Endodermal cell (in vitro differentiated cells): ENCODE results near the gene KRT7. TPM values are rescaled to one million over a fixed set of nuclear protein-coding genes. Genes with fewer than 3 reads are reported as not detected.
A peak's percentile ranks its signal among the peaks of the same experiment; 100 is the strongest.

Source experiments
- DNase-seq: peaks from one replicate; pipeline ENCODE4 v3.0.0-alpha.2; 2017
- H3K27ac ChIP-seq: 2 replicates; pipeline ENCODE4 v1.5.1; 2013; ENCODE audit warnings: mild to moderate bottlenecking, low read depth, low read length, moderate library complexity
- H3K27me3 ChIP-seq: 2 replicates; pipeline ENCODE4 v1.6.1; 2013; ENCODE audit warnings: mild to moderate bottlenecking, low read length, moderate library complexity; ENCODE audit not compliant: insufficient read depth, control insufficient read depth, poor library complexity, severe bottlenecking
- H3K36me3 ChIP-seq: 2 replicates; pipeline ENCODE4 v1.7.0; 2013; ENCODE audit warnings: mild to moderate bottlenecking, low read length, moderate library complexity; ENCODE audit not compliant: control insufficient read depth, insufficient read depth
- H3K4me1 ChIP-seq: one replicate; pipeline ENCODE4 v1.7.0; 2013; ENCODE audit warnings: low read length; ENCODE audit not compliant: control insufficient read depth, insufficient read depth
- H3K4me3 ChIP-seq: 2 replicates; pipeline ENCODE4 v1.5.1; 2013; ENCODE audit warnings: mild to moderate bottlenecking, low read length, moderate library complexity
- H3K9ac ChIP-seq: 2 replicates; pipeline ENCODE4 v1.6.1; 2013; ENCODE audit warnings: mild to moderate bottlenecking, low read length, moderate library complexity; ENCODE audit not compliant: poor library complexity, severe bottlenecking; ENCODE audit errors: extremely low read depth
- H3K9me3 ChIP-seq: 2 replicates; pipeline ENCODE4 v1.6.1; 2013; ENCODE audit warnings: mild to moderate bottlenecking, low read length, moderate library complexity; ENCODE audit not compliant: control insufficient read depth
- H3K27ac Mint-ChIP-seq: 2 replicates; pipeline ENCODE4 v1.8.0; 2020; ENCODE audit warnings: mixed read lengths
- H3K27me3 Mint-ChIP-seq: 2 replicates; pipeline ENCODE4 v1.8.0; 2021; ENCODE audit warnings: mild to moderate bottlenecking, mixed read lengths; ENCODE audit not compliant: insufficient read depth
- H3K36me3 Mint-ChIP-seq: 2 replicates; pipeline ENCODE4 v1.8.0; 2020; ENCODE audit warnings: low read depth, mixed read lengths
- H3K4me1 Mint-ChIP-seq: 2 replicates; pipeline ENCODE4 v1.8.0; 2020; ENCODE audit warnings: mixed read lengths
- H3K4me3 Mint-ChIP-seq: 2 replicates; pipeline ENCODE4 v1.8.0; 2020; ENCODE audit warnings: mild to moderate bottlenecking, moderate library complexity, mixed read lengths
- H3K9me3 Mint-ChIP-seq: 2 replicates; pipeline ENCODE4 v1.8.0; 2020; ENCODE audit warnings: mild to moderate bottlenecking, mixed read lengths
- WGBS, 2 experiments: methylation state at CpG; one replicate each; pipeline versions ENCODE4 v1.1.5 to v1.1.7; 2013; ENCODE audit warnings: missing lambda C conversion rate in 2 of 2, mixed read lengths in 1 of 2; ENCODE audit not compliant: insufficient coverage in 1 of 2, insufficient read length in 1 of 2; 5-methylcytosine and 5-hydroxymethylcytosine counted together
- total RNA-seq, 2 donors: library from RNA; stranded (reverse); fragmentation: NEBNext Ultra II Directional in 1 of 2; extraction: Animal tissue kit (Norgen Biotek cat#: 25700) in 1 of 2; gene quantifications; 2 replicates in 1 of 2; 3 replicates in 1 of 2; pipeline ENCODE4 v1.2.1, GENCODE V29; 2021
- TF ChIP-seq, protein P1 (sequence below): fragments of 200-600 bp; sonication (generic); conservative IDR thresholded peaks from 2 replicates; pipeline ENCODE4 v1.5.0; 2021; ENCODE audit warnings: antibody characterized with exemption, mild to moderate bottlenecking

KRT7 gene
- total RNA-seq, 2 donors from 2014 or later, result 1.5 TPM; not detected in 1

DNA sequence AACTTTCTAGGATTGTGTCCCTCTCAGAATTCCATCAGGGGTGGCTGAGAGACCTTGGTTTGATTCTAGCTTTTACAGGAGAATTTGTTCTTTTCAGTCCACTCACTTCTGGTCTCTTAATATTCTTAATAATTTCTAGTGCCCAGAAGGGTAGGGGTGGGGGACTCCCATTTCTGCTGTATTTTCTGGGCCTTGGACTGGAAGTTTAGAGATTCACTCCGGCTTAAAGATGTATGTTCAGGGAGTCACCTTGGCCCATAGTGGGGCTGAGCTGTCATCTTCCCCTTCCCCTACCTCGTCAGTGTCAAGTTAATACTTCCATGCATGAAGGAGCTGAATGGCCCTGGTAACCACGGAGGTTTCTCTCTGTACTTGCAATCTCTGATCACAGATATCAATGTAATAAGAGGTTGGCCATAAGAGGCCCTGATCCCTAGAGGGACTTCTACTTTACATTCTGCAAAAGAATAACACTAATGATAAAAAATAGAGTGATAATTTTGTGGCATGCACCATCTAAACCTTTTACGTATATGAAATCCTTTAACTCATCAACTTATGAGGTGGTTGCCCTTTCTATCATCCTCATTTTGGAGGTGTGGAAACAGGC is 51.6 kb downstream of the KRT7 start:
- Mint-ChIP-seq H3K4me3 (no peak overlapping the region), H3K36me3 (no peaks in the 10 kb centered on the region), H3K9me3 (no peaks in the 10 kb centered on the region), H3K27ac (no peak overlapping the region), H3K4me1 (no peaks in the 10 kb centered on the region), H3K27me3 (peaks cover 11% of the 10 kb centered on the region)
- TF ChIP-seq, protein P1, sequence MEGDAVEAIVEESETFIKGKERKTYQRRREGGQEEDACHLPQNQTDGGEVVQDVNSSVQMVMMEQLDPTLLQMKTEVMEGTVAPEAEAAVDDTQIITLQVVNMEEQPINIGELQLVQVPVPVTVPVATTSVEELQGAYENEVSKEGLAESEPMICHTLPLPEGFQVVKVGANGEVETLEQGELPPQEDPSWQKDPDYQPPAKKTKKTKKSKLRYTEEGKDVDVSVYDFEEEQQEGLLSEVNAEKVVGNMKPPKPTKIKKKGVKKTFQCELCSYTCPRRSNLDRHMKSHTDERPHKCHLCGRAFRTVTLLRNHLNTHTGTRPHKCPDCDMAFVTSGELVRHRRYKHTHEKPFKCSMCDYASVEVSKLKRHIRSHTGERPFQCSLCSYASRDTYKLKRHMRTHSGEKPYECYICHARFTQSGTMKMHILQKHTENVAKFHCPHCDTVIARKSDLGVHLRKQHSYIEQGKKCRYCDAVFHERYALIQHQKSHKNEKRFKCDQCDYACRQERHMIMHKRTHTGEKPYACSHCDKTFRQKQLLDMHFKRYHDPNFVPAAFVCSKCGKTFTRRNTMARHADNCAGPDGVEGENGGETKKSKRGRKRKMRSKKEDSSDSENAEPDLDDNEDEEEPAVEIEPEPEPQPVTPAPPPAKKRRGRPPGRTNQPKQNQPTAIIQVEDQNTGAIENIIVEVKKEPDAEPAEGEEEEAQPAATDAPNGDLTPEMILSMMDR, result no peak
- no peak overlapping the region for H3K27ac ChIP-seq
- no peak overlapping the region for H3K4me3 ChIP-seq
- H3K9me3 ChIP-seq, result no peaks in the 10 kb centered on the region
- H3K4me1 ChIP-seq, result no peaks in the 10 kb centered on the region
- 90 to 100% methylated on average over 2 to 4 of the region's 4 CpGs for WGBS, 2 experiments
- no peaks in the 10 kb centered on the region for H3K36me3 ChIP-seq
- H3K9ac ChIP-seq, result no peak overlapping the region
- DNase-seq, result peak; percentile 14
- H3K27me3 ChIP-seq, result no peaks in the 10 kb centered on the region

DNA sequence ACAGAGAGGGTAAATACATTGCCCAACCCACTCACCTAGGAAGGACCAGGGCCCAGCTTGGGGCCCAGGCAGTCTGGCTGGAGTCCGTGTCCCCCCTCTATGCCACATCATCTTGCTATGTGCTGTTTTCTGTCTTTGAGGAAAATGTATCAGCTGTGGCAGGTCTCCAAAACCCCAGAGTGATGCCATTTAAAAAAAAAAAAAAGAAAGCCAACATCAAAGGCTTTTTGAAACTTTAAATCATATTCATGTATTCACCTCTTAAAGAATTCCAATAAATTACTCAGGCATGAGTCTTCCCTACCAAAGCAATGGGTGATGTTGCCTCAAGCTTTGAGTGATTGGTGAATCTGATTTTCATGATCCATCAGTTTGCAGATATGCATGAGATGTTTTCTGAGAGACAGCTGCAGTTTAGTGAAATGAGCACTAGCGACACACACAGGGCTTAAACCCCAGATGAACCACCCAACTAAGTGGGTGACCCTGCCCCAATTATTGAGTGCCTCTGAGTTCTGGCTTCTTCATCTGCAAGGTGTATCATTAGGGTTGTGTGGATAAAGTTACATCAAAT is 52.2 kb downstream of the KRT7 start:
- WGBS, 2 experiments, result 86 to 100% methylated on average over 1 to 2 of the region's 2 CpGs
- peak; percentile 10 for DNase-seq
- H3K9ac ChIP-seq, result no peak overlapping the region

DNA sequence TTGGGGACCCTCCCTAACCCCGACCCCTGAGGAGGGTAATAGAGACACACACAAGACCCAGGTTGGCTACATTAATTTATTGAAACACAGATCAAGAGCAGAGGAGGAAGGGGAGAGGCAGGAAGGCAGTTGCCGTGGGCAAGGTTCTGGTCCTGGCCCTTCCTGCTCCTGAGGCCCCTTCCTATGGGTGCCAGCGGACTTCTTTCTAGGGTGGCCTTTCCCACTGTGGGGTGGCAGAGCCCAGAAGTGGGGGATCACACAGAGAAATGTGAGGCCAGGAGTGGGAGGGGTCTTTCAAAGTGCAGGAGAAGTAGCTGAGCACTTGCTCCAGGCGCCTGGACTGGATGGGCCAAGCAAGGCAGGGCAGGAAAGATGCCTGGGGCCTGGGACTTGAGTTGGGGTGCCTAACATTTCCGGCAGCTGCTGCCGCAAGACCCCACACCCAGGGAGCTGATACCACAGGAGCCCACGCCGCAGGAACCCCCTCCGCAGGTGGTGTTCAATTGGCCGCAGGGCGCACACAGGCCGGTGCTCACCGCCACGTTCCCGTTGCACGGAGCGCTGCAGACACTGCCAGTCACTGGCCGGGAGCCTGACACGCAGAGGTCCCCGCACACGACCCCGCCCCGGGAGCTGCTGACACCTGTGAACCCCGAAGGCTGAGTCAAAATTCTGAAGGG is 52.9 kb downstream of the KRT7 start:
- Histone ChIP-seq H3K9ac (no peak overlapping the region), H3K9me3 (no peaks in the 10 kb centered on the region), H3K4me3 (no peak overlapping the region), H3K27ac (no peak overlapping the region), H3K4me1 (no peaks in the 10 kb centered on the region), H3K27me3 (no peaks in the 10 kb centered on the region), H3K36me3 (no peaks in the 10 kb centered on the region)
- WGBS, 2 experiments, result 89 to 96% methylated on average over 19 to 24 of the region's 24 CpGs
- peak; percentile 40 for DNase-seq
- no peaks in the 10 kb centered on the region for H3K4me1 Mint-ChIP-seq
- no peaks in the 10 kb centered on the region for H3K27me3 Mint-ChIP-seq
- H3K9me3 Mint-ChIP-seq, result no peaks in the 10 kb centered on the region
- H3K36me3 Mint-ChIP-seq, result no peaks in the 10 kb centered on the region
- no peak overlapping the region for H3K27ac Mint-ChIP-seq
- no peak overlapping the region for H3K4me3 Mint-ChIP-seq
- TF ChIP-seq, protein P1, result no peak

More for the DNA sequence above, 52.2 kb downstream of the KRT7 start:
- Histone ChIP-seq H3K4me3 (no peak overlapping the region), H3K36me3 (no peaks in the 10 kb centered on the region), H3K9me3 (no peaks in the 10 kb centered on the region), H3K27ac (no peak overlapping the region), H3K4me1 (no peaks in the 10 kb centered on the region), H3K27me3 (no peaks in the 10 kb centered on the region)
- H3K36me3 Mint-ChIP-seq, result no peaks in the 10 kb centered on the region
- TF ChIP-seq, protein P1, result no peak
- peaks cover 5% of the 10 kb centered on the region for H3K27me3 Mint-ChIP-seq
- no peak overlapping the region for H3K4me3 Mint-ChIP-seq
- no peaks in the 10 kb centered on the region for H3K9me3 Mint-ChIP-seq
- no peaks in the 10 kb centered on the region for H3K4me1 Mint-ChIP-seq
- H3K27ac Mint-ChIP-seq, result no peak overlapping the region
